Upper lobe of left lung (tissue), 4 donors: ENCODE measurements around the gene PPP2R2C.

Source experiments
- POLR2A ChIP-seq, 4 donors: fragments of 450-650 bp; IDR thresholded peaks; one replicate each; pipeline ENCODE4 v1.5.1; 2016 to 2017; ENCODE audit warnings: antibody characterized with exemption in 4 of 4, mild to moderate bottlenecking in 2 of 4
- POLR2AphosphoS5 ChIP-seq, 2 donors: sonication (generic); formaldehyde crosslinking; IDR thresholded peaks; one replicate each; pipeline ENCODE4 v1.5.1; 2017; ENCODE audit warnings: antibody characterized with exemption in 2 of 2
- TF ChIP-seq, protein P1 (sequence below), 6 experiments: fragments of 450-650 bp in 4 of 6; fragments of 200-600 bp in 2 of 6; sonication (generic) in 2 of 6; IDR thresholded peaks; one replicate each; pipeline ENCODE4 v1.5.1; 2016 to 2019; ENCODE audit warnings: antibody characterized with exemption in 6 of 6

DNA sequence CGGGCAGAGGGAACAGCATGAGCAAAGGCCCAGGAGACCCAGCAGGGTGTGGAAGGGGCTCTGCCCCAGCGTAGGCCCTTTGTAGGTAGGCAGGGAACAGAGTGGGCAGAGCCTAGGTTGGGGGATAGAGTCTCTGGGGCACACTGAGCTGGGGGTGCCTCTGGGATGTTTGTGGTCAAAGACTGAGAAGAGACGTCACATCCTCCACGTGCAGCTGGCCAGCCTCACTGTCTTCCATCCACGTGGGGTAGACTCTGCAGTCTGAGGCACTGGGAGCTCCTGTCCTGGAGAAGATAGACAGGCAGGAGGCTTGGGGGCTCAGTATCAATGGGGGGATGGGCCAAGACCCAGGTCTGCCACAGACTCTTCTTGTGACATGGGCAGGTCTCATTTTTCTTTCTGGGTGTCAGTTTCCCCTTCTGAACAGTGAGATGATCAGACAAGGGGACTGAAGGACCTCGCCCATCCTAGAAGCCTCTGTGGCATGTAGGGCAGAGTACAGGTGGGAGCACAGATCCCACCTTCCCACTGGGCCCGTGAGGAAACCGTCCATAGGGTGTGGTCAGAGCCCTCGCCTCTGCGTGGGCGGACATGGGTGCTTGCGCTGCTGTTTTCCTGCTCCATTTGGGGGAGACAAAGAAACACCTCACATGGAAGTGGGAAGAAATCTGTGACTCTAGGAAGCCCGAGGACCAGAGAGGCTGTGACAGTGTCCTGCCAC lies 179.9 kb downstream of the PPP2R2C start:
- TF ChIP-seq, protein P1, sequence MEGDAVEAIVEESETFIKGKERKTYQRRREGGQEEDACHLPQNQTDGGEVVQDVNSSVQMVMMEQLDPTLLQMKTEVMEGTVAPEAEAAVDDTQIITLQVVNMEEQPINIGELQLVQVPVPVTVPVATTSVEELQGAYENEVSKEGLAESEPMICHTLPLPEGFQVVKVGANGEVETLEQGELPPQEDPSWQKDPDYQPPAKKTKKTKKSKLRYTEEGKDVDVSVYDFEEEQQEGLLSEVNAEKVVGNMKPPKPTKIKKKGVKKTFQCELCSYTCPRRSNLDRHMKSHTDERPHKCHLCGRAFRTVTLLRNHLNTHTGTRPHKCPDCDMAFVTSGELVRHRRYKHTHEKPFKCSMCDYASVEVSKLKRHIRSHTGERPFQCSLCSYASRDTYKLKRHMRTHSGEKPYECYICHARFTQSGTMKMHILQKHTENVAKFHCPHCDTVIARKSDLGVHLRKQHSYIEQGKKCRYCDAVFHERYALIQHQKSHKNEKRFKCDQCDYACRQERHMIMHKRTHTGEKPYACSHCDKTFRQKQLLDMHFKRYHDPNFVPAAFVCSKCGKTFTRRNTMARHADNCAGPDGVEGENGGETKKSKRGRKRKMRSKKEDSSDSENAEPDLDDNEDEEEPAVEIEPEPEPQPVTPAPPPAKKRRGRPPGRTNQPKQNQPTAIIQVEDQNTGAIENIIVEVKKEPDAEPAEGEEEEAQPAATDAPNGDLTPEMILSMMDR (IDR thresholded peaks at IDR 0.05): no peak
- TF ChIP-seq POLR2A (IDR thresholded peaks at IDR 0.05): no peak
- no peak for TF ChIP-seq POLR2AphosphoS5 (IDR thresholded peaks at IDR 0.05)
